Right cardiac atrium (tissue), 5 donors: Measurements from ENCODE around the gene ALDOC. TPM values are rescaled to one million over a fixed set of nuclear protein-coding genes. Genes with fewer than 3 reads are reported as not detected.
"Not testable (repeated sequence)": the region's sequence is repeated elsewhere in the genome, so short reads cannot be mapped to it uniquely, and the experiment has no call there.

ENCODE experiments used
- ATAC-seq, 2 donors: fragments of 200-7000 bp; cut with Tn5 transposase; one replicate each; pipeline versions ENCODE4 v1.8.0 to v1.9.1; 2020; ENCODE audit warnings: moderate library complexity in 2 of 2, mild to moderate bottlenecking in 1 of 2
- DNase-seq, 3 donors: peaks; one replicate each; pipeline ENCODE4 v3.0.0-alpha.2; 2020
- H3K27ac ChIP-seq: one replicate; pipeline ENCODE4 v1.5.1; 2013; ENCODE audit warnings: mild to moderate bottlenecking, low read length, control low read depth, moderate library complexity
- H3K27me3 ChIP-seq: one replicate; pipeline ENCODE4 v1.6.1; 2013; ENCODE audit not compliant: control insufficient read depth, insufficient read depth
- H3K4me1 ChIP-seq: one replicate; pipeline ENCODE4 v1.6.1; 2013; ENCODE audit warnings: low read length; ENCODE audit not compliant: control insufficient read depth, insufficient read depth
- H3K4me3 ChIP-seq: one replicate; pipeline ENCODE4 v1.5.1; 2013; ENCODE audit warnings: low read length, control low read depth
- H3K9me3 ChIP-seq: one replicate; pipeline ENCODE4 v1.6.1; 2013; ENCODE audit warnings: low read length; ENCODE audit not compliant: control insufficient read depth
- WGBS: extraction: QIAGEN DNeasy Blood & Tissue Kit; methylation state at CpG from one replicate; pipeline ENCODE4 v1.1.7; 2013; 5-methylcytosine and 5-hydroxymethylcytosine counted together
- intact Hi-C, 4 donors: fragments of 100-400 bp; cut with DNase I; formaldehyde crosslinking; loops; one replicate each; pipeline versions ENCODE4 v1.11.0 to v1.14.0; 2022 to 2023
- polyA plus RNA-seq: library from polyadenylated mRNA; stranded (reverse); fragments of 200-250 nt; gene quantifications from one replicate; pipeline ENCODE4 v1.2.3, GENCODE V29; 2013
- total RNA-seq, 4 donors: library from RNA; stranded (reverse); fragmentation: NEBNext Ultra II Directional; extraction: Animal tissue kit (Norgen Biotek cat#: 25700); gene quantifications; one replicate each; pipeline ENCODE4 v1.2.1, GENCODE V29; 2021
- donor health status: healthy with polysubstance abuse.
- donor health status: DM: no; HTN: yes; CAD: no.
- donor health status: DM: no; HTN: no; CAD: no.
- donor health status: DM: no; HTN: yes; CAD: no; lungs with severe emphysema.
- donor health status: DM: yes; HTN: yes; CAD: no.

ALDOC gene
- total and polyA plus RNA-seq, 5 donors, result 191 to 390 (median 283) TPM

DNA sequence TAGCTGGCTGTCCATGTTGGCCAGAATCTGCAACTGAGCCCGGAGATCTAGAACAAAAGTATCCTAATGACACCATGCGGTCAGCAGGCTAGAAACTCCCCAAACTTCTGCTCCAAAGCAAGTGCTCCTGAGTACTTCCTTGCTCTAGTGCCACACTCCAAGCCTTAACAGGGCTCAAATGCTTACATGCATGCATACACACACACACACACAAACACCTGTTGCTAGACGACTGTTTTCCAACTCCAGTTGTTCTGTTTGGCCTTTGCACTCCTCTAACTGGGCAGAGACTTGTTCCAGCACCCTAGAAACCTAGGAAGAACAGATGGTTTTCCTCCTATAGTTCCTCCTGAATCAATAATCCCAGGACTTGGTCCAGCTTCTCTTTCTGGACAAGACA is 7.7 kb upstream of the ALDOC start:
- DNase-seq, result no peak
- 94% methylated on average over 3 of the region's 3 CpGs for WGBS

DNA sequence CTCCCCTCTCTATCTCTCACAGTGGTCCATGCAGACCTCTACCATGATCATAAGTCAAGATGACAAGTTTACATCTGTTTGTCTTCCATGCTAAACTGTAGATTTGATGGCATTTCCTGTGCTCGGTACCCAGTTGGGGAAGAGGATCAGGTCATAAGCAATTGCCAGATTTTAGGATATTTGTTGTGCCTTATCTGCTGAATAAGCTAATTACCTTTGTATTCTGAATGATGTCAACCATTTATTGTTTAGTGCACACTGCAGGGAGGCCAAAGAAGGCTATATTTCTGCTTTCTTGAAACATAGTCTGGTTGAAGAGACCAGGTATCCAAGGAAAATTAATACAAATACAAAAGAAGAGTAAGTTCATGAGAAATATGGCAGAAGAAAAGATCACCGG is 5.8 kb upstream of the ALDOC start:
- 95% methylated on average over 2 of the region's 2 CpGs for WGBS
- DNase-seq (no peak), ATAC-seq (no peak)
- intact Hi-C loops, result no loop called here
- Histone ChIP-seq H3K27ac (no peak overlapping the region), H3K4me1 (no peaks in the 10 kb centered on the region), H3K9me3 (no peaks in the 10 kb centered on the region), H3K27me3 (no peaks in the 10 kb centered on the region), H3K4me3 (no peak overlapping the region)

More for the DNA sequence above, 7.7 kb upstream of the ALDOC start:
- ATAC-seq, result no peak
- Histone ChIP-seq H3K27me3 (no peaks in the 10 kb centered on the region), H3K27ac (no peak overlapping the region), H3K9me3 (no peaks in the 10 kb centered on the region), H3K4me3 (no peak overlapping the region), H3K4me1 (no peaks in the 10 kb centered on the region)
- intact Hi-C loops, result no loop called here

DNA sequence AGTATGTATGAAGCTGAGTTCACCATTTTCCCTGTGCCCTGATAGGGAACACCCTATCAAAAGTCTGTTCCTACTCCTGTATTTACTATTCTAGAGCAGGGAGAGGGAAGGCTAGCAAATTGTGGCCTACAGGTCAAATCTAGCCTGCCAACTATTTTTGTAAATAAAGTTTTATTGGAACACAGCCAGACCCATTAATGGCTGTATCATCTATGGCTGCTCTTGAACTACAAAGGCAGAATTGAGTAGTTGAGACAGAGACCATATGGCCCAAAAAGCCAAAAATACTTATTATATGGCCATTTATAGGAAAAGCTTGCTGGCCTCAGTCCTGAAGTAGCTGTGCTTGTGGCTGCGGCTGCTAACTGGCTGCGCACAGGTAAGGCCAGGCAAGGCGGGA is 4.3 kb upstream of the ALDOC start:
- ATAC-seq (no peak), DNase-seq (no peak)
- intact Hi-C loops, result no loop called here
- 100% methylated on average over 3 of the region's 3 CpGs for WGBS
- H3K4me3 ChIP-seq, result no peak overlapping the region
- no peak overlapping the region for H3K27ac ChIP-seq
- H3K27me3 ChIP-seq, result no peaks in the 10 kb centered on the region
- H3K4me1 ChIP-seq, result no peaks in the 10 kb centered on the region
- H3K9me3 ChIP-seq, result no peaks in the 10 kb centered on the region

DNA sequence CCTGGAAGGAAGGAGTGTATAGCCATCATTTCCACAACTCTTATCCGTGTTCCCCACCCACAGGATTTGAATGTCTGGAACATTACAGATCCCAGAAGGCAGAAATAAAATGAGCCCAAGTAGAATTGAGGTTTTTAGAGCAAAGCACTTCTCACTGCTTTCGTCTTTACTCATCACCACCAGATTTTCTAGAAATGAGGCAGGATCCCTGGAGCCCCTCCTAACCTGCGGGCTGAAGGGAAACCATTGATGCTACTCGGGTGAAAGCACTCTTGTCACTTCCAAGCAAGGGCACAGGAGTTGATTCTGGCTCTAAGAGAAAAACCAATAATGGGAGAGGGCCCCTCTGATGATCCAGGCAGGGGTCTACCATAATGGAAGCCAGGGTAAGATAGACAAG is 2.8 kb upstream of the ALDOC start:
- Histone ChIP-seq H3K27ac (no peak overlapping the region), H3K4me1 (no peaks in the 10 kb centered on the region), H3K4me3 (no peak overlapping the region), H3K9me3 (no peaks in the 10 kb centered on the region), H3K27me3 (no peaks in the 10 kb centered on the region)
- ATAC-seq, result no peak
- intact Hi-C loops, result no loop called here
- 89% methylated on average over 4 of the region's 4 CpGs for WGBS
- no peak for DNase-seq

DNA sequence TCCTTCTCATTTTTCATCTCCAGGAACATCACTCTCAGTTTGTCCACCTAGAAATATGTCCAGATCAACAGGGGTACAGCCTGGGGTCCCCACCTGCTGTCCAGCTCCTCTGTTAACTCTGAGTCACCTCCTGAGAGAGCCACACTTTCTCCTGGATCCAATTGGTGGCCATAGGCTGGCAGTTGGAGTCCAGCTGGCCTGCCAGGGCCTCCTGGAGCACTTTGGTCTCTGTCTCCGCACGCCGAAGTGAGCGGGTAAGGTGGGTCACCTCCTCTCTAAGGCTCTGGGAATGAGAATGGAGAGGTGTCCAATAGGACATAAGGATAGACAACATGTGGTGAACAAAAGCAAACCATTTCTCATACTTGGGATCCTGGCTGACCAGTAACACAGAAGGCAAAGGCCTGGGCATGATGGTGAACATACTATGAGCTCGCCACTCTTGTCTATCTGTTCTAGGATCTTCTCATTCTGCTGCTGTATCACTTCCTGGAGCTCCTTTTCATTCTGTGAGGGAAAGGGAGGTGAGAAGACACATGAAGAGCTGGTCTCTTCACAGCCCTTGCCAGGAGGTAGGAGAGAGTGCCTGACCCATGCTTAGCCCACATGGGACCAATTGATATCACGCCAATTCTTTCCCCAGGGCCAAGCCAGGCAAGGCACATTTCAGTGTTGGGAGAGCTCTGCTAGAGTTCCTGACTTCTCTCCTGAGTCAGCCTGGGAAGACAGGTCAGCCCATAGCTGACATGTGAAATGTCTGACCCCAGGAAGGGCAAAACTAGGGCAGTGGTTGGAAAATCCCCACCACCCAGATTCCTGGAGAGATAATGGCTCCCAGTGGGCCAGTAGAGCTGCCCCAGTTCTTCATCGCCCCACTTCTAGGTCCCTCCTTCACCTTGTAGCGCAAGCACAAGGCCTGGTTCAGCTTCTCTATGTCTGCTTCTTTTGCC is 1.8 kb upstream of the ALDOC start:
- DNase-seq (no peak), ATAC-seq (no peak)
- Histone ChIP-seq H3K4me3 (no peak overlapping the region), H3K27ac (no peak overlapping the region), H3K9me3 (no peaks in the 10 kb centered on the region), H3K4me1 (no peaks in the 10 kb centered on the region), H3K27me3 (no peaks in the 10 kb centered on the region)
- intact Hi-C loops, result no loop called here
- 97% methylated on average over 8 of the region's 8 CpGs for WGBS

DNA sequence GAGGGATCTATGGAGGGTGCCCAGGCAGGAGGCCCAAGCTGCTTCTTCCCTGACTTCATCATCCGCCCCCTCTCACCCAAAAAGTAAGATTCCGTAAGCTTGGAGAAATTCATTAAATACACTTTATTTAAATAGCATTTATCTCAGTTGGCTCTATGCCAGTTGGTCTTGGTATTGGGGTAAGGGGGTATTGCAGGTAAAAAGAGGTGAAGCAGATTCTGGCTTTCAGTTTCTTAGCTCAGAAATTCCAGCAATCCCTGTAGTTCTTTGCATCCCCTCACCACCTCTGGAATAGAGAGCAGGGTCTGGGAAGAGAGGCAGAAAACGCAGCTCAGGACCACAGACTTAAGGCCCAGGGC is 750 bp upstream of the ALDOC start:
- Histone ChIP-seq H3K9me3 (no peaks in the 10 kb centered on the region), H3K4me1 (no peaks in the 10 kb centered on the region), H3K4me3 (no peak overlapping the region), H3K27me3 (no peaks in the 10 kb centered on the region), H3K27ac (no peak overlapping the region)
- DNase-seq, result no peak
- intact Hi-C loops, result no loop called here
- WGBS, result 96% methylated on average over 3 of the region's 3 CpGs
- ATAC-seq, result no peak

DNA sequence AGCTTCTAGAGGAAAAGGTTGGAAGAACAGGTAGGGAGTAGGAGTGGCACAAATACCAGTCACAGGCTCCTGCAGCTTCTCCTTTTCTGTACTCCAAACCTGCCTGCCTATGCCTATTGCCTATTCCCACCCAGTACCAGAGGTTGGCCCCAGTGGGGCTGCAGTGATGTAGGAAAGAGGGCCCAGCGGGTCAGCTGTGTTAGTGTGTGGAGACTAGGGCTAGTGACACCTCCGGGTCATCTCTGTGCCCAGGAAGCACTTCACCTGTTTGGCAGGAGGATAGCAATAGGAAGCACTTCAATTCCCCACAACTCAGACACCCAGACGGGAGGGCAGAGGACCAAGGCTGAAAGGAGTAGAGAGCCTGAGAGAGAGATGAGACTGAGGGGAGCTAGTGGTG is 679 bp downstream of the ALDOC start:
- intact Hi-C loops, H3K9me3 ChIP-seq, DNase-seq, ATAC-seq, H3K27me3 ChIP-seq, H3K4me1 ChIP-seq: not testable (repeated sequence)
- H3K27ac ChIP-seq, result peak overlapping the region; percentile 20
- H3K4me3 ChIP-seq, result peak overlapping the region; percentile 16
- WGBS, result 54% methylated on average over 3 of the region's 3 CpGs

DNA sequence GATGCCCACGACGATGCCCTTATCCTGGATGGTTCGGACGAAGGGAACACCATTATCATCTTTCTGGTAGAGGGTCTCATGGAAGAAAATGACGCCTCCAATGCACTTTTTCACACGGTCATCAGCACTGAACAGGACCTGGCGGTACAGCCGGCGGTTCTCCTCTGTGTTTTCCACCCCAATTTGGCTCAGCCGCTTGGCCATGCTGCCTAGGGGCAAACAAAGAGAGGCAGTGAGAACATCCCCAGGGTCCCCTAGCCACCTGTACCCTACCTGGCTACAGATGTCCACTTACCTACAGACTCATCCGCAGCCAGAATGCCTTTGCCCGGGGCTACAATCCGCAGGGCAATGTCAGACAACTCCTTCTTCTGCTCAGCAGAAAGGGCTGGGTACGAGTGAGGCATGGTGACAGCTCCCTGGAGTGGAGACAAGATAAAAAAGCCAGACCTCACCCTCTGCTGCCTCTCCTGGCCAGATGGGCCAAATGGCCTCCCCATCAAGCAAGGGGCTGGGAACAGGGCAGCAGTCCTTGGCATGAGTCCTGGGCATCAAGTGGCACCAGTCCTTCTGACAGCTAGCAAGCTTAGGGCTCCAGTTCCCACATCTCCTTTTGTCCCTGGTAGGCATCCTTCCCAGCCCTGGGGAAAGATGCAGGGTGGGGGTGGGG is 1.4 kb downstream of the ALDOC start:
- WGBS, result 68% methylated on average over 14 of the region's 14 CpGs
- intact Hi-C loops, result no loop called here
- no peak overlapping the region for H3K4me3 ChIP-seq
- H3K9me3 ChIP-seq, result no peaks in the 10 kb centered on the region
- H3K4me1 ChIP-seq, result no peaks in the 10 kb centered on the region
- H3K27me3 ChIP-seq, result no peaks in the 10 kb centered on the region
- DNase-seq (peak; percentile 73 to 90 (median 82)), ATAC-seq (peak; percentile 49 to 53)
- peak overlapping the region; percentile 18 for H3K27ac ChIP-seq

DNA sequence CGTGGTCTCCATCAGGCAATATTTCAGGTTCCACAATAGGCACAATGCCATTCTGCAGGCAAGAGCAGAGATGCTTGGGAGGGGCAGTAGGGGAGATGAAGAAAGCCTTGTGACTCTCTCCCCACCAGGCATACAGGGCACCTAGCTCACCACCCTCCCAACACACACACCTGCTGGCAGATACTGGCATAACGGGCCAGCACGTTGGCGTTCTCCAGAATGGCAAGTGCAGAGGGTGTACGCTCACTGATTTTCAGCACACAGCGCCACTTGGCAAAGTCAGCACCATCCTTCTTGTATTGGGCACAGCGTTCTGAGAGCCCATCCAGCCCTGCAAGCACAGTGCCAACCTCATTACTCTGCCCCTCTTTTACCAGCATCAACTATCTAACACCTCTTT is 2.2 kb downstream of the ALDOC start:
- no peaks in the 10 kb centered on the region for H3K9me3 ChIP-seq
- intact Hi-C loops, result no loop called here
- no peak for DNase-seq
- no peaks in the 10 kb centered on the region for H3K4me1 ChIP-seq
- no peaks in the 10 kb centered on the region for H3K27me3 ChIP-seq
- WGBS, result 79% methylated on average over 7 of the region's 7 CpGs
- ATAC-seq, result no peak
- H3K4me3 ChIP-seq, result no peak overlapping the region
- no peak overlapping the region for H3K27ac ChIP-seq

DNA sequence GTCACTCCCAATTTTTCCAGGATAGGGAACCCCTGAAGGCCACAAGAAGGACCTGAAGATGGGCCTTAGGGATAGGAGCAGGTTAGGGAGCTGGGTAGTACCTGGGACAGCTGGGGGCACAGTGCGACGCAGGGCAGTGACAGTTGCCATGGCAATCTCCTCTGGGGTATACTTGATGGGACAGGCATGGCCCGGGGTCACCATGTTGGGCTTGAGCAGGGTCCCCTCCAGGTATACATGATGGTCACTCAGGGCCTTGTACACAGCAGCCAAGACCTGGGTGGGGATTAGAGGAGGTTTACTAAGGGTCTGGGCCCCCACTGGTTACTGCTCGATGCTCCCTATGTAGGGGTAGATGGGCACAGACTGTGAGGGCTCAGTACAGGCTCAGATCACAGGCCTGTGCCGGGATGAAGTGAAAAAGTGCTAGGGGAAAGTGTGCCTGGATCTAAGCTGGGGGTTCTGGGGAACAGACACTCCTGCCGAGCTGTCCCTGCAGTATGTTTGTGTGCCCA is 2.7 kb downstream of the ALDOC start:
- no peaks in the 10 kb centered on the region for H3K4me1 ChIP-seq
- intact Hi-C loops, result no loop called here
- no peak overlapping the region for H3K4me3 ChIP-seq
- no peak for ATAC-seq
- no peaks in the 10 kb centered on the region for H3K27me3 ChIP-seq
- no peak for DNase-seq
- WGBS, result 95% methylated on average over 6 of the region's 6 CpGs
- H3K9me3 ChIP-seq, result no peaks in the 10 kb centered on the region
- no peak overlapping the region for H3K27ac ChIP-seq

DNA sequence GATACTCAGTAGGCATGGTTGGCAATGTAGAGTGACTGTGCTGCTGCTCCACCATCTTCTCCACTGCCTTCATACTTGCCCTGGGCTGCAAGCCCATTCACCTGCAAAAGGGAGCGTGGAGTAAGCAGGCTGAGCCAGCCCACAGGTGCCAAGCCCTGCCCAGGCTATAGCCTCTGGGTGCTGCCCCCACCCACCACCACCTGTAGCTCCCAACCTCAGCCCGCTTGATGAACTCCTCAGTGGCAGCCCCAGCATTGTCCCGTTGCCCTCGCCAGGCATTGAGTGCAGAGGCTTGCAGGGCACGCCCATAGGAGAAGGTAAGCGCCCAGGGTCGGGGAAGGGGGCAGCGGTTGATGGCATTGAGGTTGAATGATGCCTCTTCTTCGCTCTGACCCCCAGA is 3.2 kb downstream of the ALDOC start:
- DNase-seq (no peak), ATAC-seq (no peak)
- WGBS, result 96% methylated on average over 9 of the region's 9 CpGs
- Histone ChIP-seq H3K4me3 (no peak overlapping the region), H3K9me3 (no peaks in the 10 kb centered on the region), H3K27me3 (no peaks in the 10 kb centered on the region), H3K4me1 (no peaks in the 10 kb centered on the region), H3K27ac (no peak overlapping the region)
- intact Hi-C loops, result no loop called here
